Peyer's patch (tissue), 4 donors: ENCODE data around the gene WHRN.

Source experiments
- POLR2A ChIP-seq, 2 donors: fragments of 450-650 bp; IDR thresholded peaks; one replicate each; pipeline ENCODE4 v1.5.1; 2017; ENCODE audit warnings: antibody characterized with exemption in 2 of 2, mild to moderate bottlenecking in 2 of 2, moderate library complexity in 2 of 2
- TF ChIP-seq, protein P1 (sequence below), 6 experiments: fragments of 450-650 bp in 4 of 6; fragments of 200-600 bp in 2 of 6; sonication (generic) in 1 of 6; IDR thresholded peaks; one replicate each; pipeline ENCODE4 v1.5.1; 2017 to 2019; ENCODE audit warnings: antibody characterized with exemption in 6 of 6, mild to moderate bottlenecking in 3 of 6, moderate library complexity in 1 of 6

DNA sequence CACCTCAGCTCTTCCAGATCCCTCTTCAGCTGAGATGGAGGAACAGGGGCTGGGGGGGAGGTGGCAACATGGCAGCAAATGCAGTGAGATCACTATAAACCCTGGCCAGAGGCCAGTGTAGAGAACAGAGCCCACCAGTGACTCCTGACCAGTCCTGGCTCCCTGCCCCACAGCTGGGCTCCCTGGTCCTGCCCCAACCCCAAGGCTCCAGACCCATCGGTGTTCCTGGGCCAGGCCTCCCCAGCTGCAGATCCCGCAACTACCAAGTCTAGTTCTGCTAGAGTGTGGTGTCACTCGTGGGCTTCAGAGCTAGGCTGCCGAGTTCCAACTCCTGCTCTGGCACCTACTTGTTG lies 134.3 kb downstream of the WHRN start:
- TF ChIP-seq, protein P1, sequence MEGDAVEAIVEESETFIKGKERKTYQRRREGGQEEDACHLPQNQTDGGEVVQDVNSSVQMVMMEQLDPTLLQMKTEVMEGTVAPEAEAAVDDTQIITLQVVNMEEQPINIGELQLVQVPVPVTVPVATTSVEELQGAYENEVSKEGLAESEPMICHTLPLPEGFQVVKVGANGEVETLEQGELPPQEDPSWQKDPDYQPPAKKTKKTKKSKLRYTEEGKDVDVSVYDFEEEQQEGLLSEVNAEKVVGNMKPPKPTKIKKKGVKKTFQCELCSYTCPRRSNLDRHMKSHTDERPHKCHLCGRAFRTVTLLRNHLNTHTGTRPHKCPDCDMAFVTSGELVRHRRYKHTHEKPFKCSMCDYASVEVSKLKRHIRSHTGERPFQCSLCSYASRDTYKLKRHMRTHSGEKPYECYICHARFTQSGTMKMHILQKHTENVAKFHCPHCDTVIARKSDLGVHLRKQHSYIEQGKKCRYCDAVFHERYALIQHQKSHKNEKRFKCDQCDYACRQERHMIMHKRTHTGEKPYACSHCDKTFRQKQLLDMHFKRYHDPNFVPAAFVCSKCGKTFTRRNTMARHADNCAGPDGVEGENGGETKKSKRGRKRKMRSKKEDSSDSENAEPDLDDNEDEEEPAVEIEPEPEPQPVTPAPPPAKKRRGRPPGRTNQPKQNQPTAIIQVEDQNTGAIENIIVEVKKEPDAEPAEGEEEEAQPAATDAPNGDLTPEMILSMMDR (IDR thresholded peaks at IDR 0.05): no peak
- TF ChIP-seq POLR2A (IDR thresholded peaks at IDR 0.05): no peak
